ENCODE measurements around the gene GMEB1.

DNA sequence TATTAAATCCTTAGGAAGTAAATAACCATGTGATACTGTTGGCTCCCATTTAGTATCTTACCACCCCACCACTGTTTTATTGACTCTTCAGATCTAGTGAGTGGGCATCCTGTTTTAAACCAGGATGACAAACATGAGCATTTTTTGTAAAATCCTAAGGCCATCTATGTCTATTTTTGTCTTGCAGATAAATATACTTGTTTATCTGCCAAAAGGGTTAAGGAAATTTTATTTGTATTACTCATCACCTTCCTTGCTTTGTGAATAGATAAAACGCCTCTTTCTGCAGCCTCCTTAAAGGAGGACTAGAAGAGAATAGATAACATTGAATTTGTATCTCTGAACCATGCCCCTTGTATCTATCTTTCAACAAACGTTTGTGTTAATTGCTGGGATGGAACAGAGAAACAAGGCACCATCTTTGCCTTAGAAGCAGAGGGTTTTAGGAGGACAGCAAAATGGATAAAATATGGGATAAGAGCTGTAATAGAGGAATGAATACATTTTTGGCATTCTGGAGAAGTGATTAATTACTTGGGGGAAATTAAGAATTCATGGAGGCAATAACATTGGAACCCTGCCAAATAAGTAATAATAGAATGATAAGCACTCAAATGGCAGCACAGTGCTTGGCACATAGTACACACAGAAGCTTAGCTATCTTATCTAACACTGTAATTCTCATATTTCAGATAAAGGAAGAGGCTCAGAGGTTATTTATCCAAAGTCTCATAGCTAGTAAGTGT lies 82.9 kb downstream of the GMEB1 start:
- TF ChIP-seq, protein P1, sequence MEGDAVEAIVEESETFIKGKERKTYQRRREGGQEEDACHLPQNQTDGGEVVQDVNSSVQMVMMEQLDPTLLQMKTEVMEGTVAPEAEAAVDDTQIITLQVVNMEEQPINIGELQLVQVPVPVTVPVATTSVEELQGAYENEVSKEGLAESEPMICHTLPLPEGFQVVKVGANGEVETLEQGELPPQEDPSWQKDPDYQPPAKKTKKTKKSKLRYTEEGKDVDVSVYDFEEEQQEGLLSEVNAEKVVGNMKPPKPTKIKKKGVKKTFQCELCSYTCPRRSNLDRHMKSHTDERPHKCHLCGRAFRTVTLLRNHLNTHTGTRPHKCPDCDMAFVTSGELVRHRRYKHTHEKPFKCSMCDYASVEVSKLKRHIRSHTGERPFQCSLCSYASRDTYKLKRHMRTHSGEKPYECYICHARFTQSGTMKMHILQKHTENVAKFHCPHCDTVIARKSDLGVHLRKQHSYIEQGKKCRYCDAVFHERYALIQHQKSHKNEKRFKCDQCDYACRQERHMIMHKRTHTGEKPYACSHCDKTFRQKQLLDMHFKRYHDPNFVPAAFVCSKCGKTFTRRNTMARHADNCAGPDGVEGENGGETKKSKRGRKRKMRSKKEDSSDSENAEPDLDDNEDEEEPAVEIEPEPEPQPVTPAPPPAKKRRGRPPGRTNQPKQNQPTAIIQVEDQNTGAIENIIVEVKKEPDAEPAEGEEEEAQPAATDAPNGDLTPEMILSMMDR (IDR thresholded peaks at IDR 0.05 in 4 of 5, conservative IDR thresholded peaks at IDR 0.05 in 1 of 5), result no peak
- no peak for TF ChIP-seq POLR2A (IDR thresholded peaks at IDR 0.05)
